ENCODE measurements around the gene PANX2.

DNA sequence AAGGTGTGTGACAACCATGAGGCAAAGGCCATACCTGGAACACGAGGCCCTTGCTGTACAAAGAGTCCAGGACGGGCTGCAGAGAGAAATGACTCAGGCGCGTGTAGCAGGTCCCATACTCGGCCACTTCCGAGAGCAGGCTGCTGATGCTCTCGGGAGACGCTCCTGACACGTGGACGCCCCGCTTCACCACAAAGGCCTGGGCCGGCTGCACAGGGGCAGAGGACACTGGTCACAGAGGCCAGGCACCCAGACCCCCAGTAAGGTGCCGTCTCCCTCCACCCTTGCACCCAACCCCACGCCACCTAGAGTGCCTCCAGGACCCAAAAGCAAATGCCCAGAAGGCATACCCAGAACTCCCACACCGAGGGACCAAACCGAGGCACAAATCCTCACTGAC is 58.8 kb downstream of the PANX2 start:
- TF ChIP-seq POLR2A (IDR thresholded peaks at IDR 0.05; ENCODE audit: low read length) (no peak), GATA1 (IDR thresholded peaks at IDR 0.05; ENCODE audit: low read depth, low read length) (no peak)

Measured in erythroblast (primary cell).